ENCODE measurements around the gene OPRL1.

Gene OPRL1

DNA sequence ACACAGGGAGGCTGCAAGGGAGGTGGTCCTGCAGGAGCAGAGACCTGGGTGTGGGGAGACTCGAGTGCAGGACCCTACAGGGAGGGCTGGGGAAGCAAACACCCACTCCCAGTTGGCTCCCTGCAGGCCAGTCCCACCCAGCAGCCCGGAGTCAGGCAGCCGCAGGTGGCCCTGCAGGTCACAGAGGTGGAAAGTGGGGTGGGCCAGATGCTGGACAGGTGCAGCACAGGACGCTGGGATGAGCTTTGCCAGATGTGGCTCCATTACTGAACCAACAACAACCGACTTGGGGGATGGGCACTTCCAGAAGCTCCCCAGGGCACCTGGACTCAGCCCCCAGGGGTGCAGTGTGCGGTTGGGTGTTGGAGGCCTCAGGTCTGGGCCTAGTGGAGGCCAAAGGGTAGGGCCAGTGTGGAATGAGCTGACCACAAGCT, 57.7 kb downstream of the OPRL1 start:
- H3K4me3 ChIP-seq (ENCODE audit: insufficient read depth, low read length, poor library complexity, severe bottlenecking) = no peak overlapping the region
- H4K20me1 ChIP-seq (ENCODE audit: low read depth, low read length) = no peaks in the 10 kb centered on the region
- H3K9me2 ChIP-seq (replicated peaks; ENCODE audit: insufficient read depth, low read length) = no peaks in the 10 kb centered on the region
- no peaks in the 10 kb centered on the region for H3K79me2 ChIP-seq (ENCODE audit: insufficient read depth, low read length)
- no peak overlapping the region for H3K4me2 ChIP-seq (ENCODE audit: low read depth, low read length, poor library complexity, severe bottlenecking)
- no peak overlapping the region for H3K27ac ChIP-seq (ENCODE audit: low read depth, low read length)
- H3K9ac ChIP-seq (ENCODE audit: low read length) = no peak overlapping the region
- H3F3A ChIP-seq (ENCODE audit: insufficient read depth) = no peaks in the 10 kb centered on the region
- TF ChIP-seq, protein P1, sequence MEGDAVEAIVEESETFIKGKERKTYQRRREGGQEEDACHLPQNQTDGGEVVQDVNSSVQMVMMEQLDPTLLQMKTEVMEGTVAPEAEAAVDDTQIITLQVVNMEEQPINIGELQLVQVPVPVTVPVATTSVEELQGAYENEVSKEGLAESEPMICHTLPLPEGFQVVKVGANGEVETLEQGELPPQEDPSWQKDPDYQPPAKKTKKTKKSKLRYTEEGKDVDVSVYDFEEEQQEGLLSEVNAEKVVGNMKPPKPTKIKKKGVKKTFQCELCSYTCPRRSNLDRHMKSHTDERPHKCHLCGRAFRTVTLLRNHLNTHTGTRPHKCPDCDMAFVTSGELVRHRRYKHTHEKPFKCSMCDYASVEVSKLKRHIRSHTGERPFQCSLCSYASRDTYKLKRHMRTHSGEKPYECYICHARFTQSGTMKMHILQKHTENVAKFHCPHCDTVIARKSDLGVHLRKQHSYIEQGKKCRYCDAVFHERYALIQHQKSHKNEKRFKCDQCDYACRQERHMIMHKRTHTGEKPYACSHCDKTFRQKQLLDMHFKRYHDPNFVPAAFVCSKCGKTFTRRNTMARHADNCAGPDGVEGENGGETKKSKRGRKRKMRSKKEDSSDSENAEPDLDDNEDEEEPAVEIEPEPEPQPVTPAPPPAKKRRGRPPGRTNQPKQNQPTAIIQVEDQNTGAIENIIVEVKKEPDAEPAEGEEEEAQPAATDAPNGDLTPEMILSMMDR (IDR thresholded peaks at IDR 0.05; ENCODE audit: insufficient read depth, low read length, poor library complexity, severe bottlenecking) = no peak
- TF ChIP-seq EZH2phosphoT487 (conservative IDR thresholded peaks at IDR 0.05; ENCODE audit: low read length) = no peak
- H3K36me3 ChIP-seq (ENCODE audit: low read length) = no peaks in the 10 kb centered on the region
- no peaks in the 10 kb centered on the region for H3K9me3 ChIP-seq (ENCODE audit: insufficient read depth, low read length)
- H3K27me3 ChIP-seq (ENCODE audit: low read length) = no peaks in the 10 kb centered on the region
- no peak overlapping the region for H2AFZ ChIP-seq (ENCODE audit: low read depth, low read length, severe bottlenecking)

DNA sequence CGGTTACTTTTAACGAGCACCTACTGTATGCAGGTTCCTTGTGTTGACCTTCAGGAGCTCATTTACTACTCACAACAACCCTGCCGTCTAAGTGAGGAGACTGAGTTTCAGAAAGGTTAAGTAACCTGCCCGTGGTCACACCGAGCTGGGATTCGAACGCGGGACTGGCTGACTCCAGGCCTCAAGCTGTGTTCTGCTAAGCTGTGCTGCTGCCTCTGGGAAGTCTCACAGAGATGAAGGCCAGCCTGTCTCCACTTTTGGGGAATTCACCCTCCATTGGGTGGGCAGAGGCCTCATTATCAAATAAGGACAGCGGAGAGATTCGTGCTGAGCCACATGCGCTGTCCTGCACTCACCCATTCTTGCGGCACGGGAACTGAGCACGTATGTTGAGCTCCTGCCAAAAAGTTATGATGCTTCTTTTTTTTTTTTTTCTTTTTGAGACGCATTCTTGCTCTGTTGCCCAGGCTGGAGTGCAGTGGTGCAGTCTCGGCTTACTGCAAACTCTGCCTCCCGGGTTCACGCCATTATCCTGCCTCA, 58.5 kb downstream of the OPRL1 start:
- H2AFZ ChIP-seq (ENCODE audit: low read depth, low read length, severe bottlenecking) = no peak overlapping the region
- no peaks in the 10 kb centered on the region for H3K36me3 ChIP-seq (ENCODE audit: low read length)
- no peaks in the 10 kb centered on the region for H4K20me1 ChIP-seq (ENCODE audit: low read depth, low read length)
- H3K9ac ChIP-seq (ENCODE audit: low read length) = no peak overlapping the region
- H3K9me3 ChIP-seq (ENCODE audit: insufficient read depth, low read length) = no peaks in the 10 kb centered on the region
- no peaks in the 10 kb centered on the region for H3F3A ChIP-seq (ENCODE audit: insufficient read depth)
- H3K4me2 ChIP-seq (ENCODE audit: low read depth, low read length, poor library complexity, severe bottlenecking) = no peak overlapping the region
- no peak overlapping the region for H3K27ac ChIP-seq (ENCODE audit: low read depth, low read length)
- no peaks in the 10 kb centered on the region for H3K9me2 ChIP-seq (replicated peaks; ENCODE audit: insufficient read depth, low read length)
- H3K79me2 ChIP-seq (ENCODE audit: insufficient read depth, low read length) = no peaks in the 10 kb centered on the region
- H3K27me3 ChIP-seq (ENCODE audit: low read length) = no peaks in the 10 kb centered on the region
- TF ChIP-seq EZH2phosphoT487 (conservative IDR thresholded peaks at IDR 0.05; ENCODE audit: low read length) = no peak
- TF ChIP-seq, protein P1 (IDR thresholded peaks at IDR 0.05; ENCODE audit: insufficient read depth, low read length, poor library complexity, severe bottlenecking) = no peak
- H3K4me3 ChIP-seq (ENCODE audit: insufficient read depth, low read length, poor library complexity, severe bottlenecking) = no peak overlapping the region

DNA sequence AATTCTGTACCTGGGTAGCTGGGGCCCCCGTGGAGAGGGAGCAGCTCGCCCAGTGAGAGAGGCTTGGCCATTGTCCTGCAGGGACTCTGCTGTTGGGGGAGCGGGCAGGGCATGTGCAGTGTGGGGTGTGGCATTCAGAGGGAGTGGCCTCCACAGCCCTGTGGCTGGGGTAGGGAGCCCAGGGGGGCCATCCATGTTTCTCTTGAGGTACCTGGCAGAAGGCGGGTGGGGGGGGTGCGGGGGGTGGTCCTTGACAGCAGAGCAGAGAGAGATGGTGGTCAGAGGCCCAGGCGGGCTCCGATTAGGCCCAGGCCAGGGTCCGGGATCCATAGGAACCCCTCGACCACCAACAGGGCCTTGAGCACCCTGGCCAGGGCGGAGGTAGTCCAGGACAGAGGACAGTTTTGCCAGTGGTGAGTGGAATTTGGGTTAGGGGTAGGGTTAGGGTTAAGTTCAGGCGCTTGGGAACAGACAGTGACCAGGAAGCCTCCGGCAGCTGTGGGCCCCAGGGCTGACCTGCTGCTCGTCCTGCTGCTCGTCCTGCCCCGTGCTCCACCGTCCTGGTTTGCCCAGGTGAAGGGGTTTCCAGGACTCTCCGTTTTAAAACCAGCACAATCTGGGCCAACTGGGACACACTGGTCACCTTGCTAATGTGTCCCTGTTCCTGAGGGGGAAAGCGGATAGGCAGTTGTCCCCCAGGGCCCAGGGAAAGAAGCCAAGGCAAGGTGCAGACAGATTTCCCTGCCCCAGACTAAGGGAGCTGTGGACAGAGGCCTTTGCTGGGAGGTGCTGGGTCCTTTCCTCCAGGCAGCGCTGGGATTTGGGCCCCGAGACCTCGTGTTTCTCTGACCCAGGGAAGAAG, 59.5 kb downstream of the OPRL1 start:
- Histone ChIP-seq H3K36me3 (ENCODE audit: low read length) (no peaks in the 10 kb centered on the region), H4K20me1 (ENCODE audit: low read depth, low read length) (no peaks in the 10 kb centered on the region), H3K9me2 (replicated peaks; ENCODE audit: insufficient read depth, low read length) (no peaks in the 10 kb centered on the region), H3K79me2 (ENCODE audit: insufficient read depth, low read length) (no peaks in the 10 kb centered on the region), H3K27me3 (ENCODE audit: low read length) (no peaks in the 10 kb centered on the region), H3K27ac (ENCODE audit: low read depth, low read length) (no peak overlapping the region), H3K4me2 (ENCODE audit: low read depth, low read length, poor library complexity, severe bottlenecking) (no peak overlapping the region), H3K4me3 (ENCODE audit: insufficient read depth, low read length, poor library complexity, severe bottlenecking) (no peak overlapping the region), H2AFZ (ENCODE audit: low read depth, low read length, severe bottlenecking) (no peak overlapping the region), H3F3A (ENCODE audit: insufficient read depth) (no peaks in the 10 kb centered on the region), H3K9ac (ENCODE audit: low read length) (no peak overlapping the region), H3K9me3 (ENCODE audit: insufficient read depth, low read length) (peaks cover 5% of the 10 kb centered on the region; the same call in 1 of the 2 replicates)
- TF ChIP-seq, protein P1 (IDR thresholded peaks at IDR 0.05; ENCODE audit: insufficient read depth, low read length, poor library complexity, severe bottlenecking) = no peak
- TF ChIP-seq EZH2phosphoT487 (conservative IDR thresholded peaks at IDR 0.05; ENCODE audit: low read length) = no peak
